ENCODE data around the gene HES7. TPM values are rescaled to one million over a fixed set of nuclear protein-coding genes. Genes with fewer than 3 reads are reported as not detected.
A peak's percentile ranks its signal among the peaks of the same experiment; 100 is the strongest.
"Not testable (repeated sequence)": the region's sequence is repeated elsewhere in the genome, so short reads cannot be mapped to it uniquely, and the experiment has no call there.

Gene HES7
- total and polyA plus RNA-seq, 4 donors = 0.19 to 1.6 (median 0.30) TPM; not detected in 1

DNA sequence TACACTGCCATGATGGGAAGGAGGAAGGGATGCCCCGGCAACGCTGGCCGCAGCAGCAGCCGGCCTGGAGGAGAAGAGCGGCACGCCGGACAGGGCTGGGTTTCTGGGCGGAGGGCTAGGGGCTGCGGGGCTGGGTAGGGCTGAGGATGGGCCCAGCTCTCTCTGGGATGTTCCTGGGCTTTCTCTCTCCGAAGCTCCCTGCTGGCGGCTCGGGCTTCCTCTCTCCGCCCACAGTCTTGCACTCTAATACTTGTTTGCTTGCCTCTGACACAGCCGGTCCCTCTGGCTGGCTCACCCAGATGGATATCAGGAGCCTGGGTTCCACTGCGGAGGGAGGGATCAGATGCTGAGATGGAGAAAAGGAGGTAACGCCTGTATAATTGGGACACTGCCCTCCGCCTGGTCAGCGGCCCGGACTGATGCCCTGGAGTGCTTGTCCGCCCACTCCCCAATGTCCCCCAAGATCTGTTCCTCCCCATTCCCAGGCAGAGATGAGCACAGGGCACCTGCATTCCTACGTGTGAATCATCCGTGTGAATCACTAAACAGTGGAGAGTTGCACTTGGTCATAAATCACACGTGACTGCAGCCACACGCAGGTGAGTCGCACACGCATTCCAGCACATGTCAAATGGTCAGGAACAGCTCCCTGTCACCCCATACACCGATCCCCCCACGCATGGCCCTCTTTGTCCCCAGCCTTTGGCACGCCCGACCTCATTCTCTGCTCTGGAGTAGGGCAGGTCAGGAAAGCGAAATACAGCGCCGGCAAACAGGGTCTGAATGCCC is 5.7 kb downstream of the HES7 start, which contains the start of gene ALOXE3:
Gene ALOXE3, minus strand, starts transcription at position 535 of the 789 bp plus-strand sequence. Its CDS starts 524 bp downstream, at position 11.
- Histone ChIP-seq H3K27me3 (ENCODE audit: control insufficient read depth in 1 of 2, insufficient read depth in 2 of 2, low read length in 1 of 2) (no peaks in the 10 kb centered on the region), H3K4me1 (ENCODE audit: control insufficient read depth in 1 of 2, insufficient read depth in 2 of 2, low read length in 2 of 2) (no peaks in the 10 kb centered on the region), H3K27ac (ENCODE audit: low read depth in 1 of 2, low read length in 2 of 2) (no peak within 1 kb of the TSS), H3K4me3 (ENCODE audit: low read length in 2 of 2) (peak within 1 kb of the TSS; percentile 20 to 39), H3K36me3 (ENCODE audit: control insufficient read depth in 1 of 2, insufficient read depth in 2 of 2, low read length in 1 of 2) (no peaks in the 10 kb centered on the region), H3K9me3 (ENCODE audit: control insufficient read depth, low read length) (no peaks in the 10 kb centered on the region)
- DNase-seq (peak in 1 of 2 donors; percentile 78), ATAC-seq (ENCODE audit: low FRiP score) (no peak)
- WGBS, 2 donors = 0 to 1% methylated on average over 32 to 33 of the region's 33 CpGs
- intact Hi-C loops (cut with DNase I) = loop anchor here (2.0 to 10.0 kb wide), 3 partner anchors 21 to 69 kb away; no protein-coding TSS in a partner anchor

DNA sequence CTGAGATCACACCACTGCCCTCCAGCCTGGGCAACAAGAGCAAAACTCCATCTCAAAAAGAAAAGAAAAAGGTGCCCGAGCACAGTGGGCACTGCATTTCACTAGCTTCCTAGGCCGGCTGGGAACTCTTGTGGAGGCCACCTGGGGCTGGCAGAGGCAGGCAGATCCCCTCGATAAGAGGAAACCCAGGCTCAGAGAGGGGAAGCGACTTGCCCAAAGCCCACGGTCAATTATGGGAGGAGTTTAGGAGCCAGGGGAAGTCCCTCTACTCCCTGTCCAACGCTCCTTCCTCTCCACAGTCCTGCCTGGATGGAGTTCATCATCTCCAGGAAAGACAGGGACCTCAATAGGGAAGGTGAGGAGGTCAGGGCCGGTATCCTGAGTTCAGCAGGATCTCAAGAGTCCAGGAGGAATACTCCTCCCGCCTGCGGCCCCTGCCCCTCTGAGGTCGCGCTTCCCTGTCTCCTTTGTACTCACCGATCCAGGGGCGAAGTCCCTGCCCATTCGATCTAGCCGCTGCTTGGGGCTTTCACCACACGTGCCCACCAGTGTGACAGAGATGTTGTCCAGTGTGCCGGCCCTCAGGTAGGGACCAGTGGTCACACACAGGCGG is 6.4 kb downstream of the HES7 start:
- ATAC-seq (ENCODE audit: low FRiP score) (no peak), DNase-seq (no peak)
- H3K9me3 ChIP-seq (ENCODE audit: control insufficient read depth, low read length) = no peaks in the 10 kb centered on the region
- H3K27me3 ChIP-seq (ENCODE audit: control insufficient read depth in 1 of 2, insufficient read depth in 2 of 2, low read length in 1 of 2) = no peaks in the 10 kb centered on the region
- intact Hi-C loops (cut with DNase I) = loop anchor here in 1 of 2 donors (10.0 kb wide), 1 partner anchor 53 kb away; no protein-coding TSS in a partner anchor
- no peak overlapping the region for H3K4me3 ChIP-seq (ENCODE audit: low read length in 2 of 2)
- H3K27ac ChIP-seq (ENCODE audit: low read depth in 1 of 2, low read length in 2 of 2) = no peak overlapping the region
- WGBS, 2 donors = 12 to 16% methylated on average over 18 of the region's 18 CpGs
- no peaks in the 10 kb centered on the region for H3K36me3 ChIP-seq (ENCODE audit: control insufficient read depth in 1 of 2, insufficient read depth in 2 of 2, low read length in 1 of 2)
- H3K4me1 ChIP-seq (ENCODE audit: control insufficient read depth in 1 of 2, insufficient read depth in 2 of 2, low read length in 2 of 2) = no peaks in the 10 kb centered on the region

DNA sequence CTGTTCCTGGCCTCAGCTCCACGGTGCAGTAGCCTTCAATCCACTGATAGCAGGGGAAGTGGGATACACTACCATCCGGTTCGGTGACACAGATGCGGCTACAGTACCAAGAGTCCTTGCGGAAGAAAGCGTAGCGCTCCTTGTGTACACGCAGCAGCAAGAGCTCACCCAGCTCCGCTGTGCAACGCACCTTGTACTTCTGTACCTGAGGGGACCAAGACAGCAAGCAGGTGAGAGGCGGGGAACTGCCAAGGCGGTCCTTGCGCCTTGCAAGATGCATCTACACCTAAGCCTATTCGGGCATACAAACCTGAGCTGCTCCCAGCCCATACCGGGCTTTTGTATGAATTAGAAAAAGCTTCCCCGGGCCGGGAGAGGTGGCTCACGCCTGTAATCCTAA is 7.1 kb downstream of the HES7 start:
- 56 to 66% methylated on average over 18 of the region's 18 CpGs for WGBS, 2 donors
- Histone ChIP-seq H3K4me3 (ENCODE audit: low read length in 2 of 2) (no peak overlapping the region), H3K9me3 (ENCODE audit: control insufficient read depth, low read length) (no peaks in the 10 kb centered on the region), H3K36me3 (ENCODE audit: control insufficient read depth in 1 of 2, insufficient read depth in 2 of 2, low read length in 1 of 2) (no peaks in the 10 kb centered on the region), H3K27me3 (ENCODE audit: control insufficient read depth in 1 of 2, insufficient read depth in 2 of 2, low read length in 1 of 2) (peaks cover 0 to 1% of the 10 kb centered on the region in 2 donors), H3K27ac (ENCODE audit: low read depth in 1 of 2, low read length in 2 of 2) (no peak overlapping the region), H3K4me1 (ENCODE audit: control insufficient read depth in 1 of 2, insufficient read depth in 2 of 2, low read length in 2 of 2) (no peaks in the 10 kb centered on the region)
- intact Hi-C loops (cut with DNase I) = loop anchor here in 1 of 2 donors (10.0 kb wide), 1 partner anchor 52 kb away; no protein-coding TSS in a partner anchor
- ATAC-seq (ENCODE audit: low FRiP score) (no peak), DNase-seq (no peak)

DNA sequence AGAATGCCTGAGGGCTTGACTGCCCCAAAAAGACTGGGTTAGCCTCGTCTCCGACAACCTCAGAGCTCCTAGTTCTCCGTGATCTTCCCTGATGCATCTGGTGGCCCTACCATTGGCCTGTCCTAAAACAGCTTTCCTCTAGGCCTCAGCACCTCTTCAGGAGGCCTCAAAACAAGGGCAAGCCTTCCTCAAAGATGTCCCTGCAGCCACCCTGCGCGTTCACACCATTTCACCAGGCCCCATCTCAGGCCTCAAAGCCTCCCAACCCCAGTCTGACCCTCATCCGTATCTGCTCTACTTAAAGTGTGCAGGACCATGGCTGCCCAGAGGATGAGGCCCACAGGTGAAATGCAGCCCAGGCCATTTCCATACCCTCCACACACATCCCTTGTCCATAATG is 13.0 kb downstream of the HES7 start:
- H3K9me3 ChIP-seq (ENCODE audit: control insufficient read depth, low read length) = no peaks in the 10 kb centered on the region
- intact Hi-C loops (cut with DNase I) = loop anchor here in 1 of 2 donors (10.0 kb wide), 1 partner anchor 46 kb away; no protein-coding TSS in a partner anchor
- DNase-seq = no peak
- no peak for ATAC-seq (ENCODE audit: low FRiP score)
- H3K27me3 ChIP-seq (ENCODE audit: control insufficient read depth in 1 of 2, insufficient read depth in 2 of 2, low read length in 1 of 2) = peaks cover 0 to 4% of the 10 kb centered on the region in 2 donors
- H3K27ac ChIP-seq (ENCODE audit: low read depth in 1 of 2, low read length in 2 of 2) = no peak overlapping the region
- H3K36me3 ChIP-seq (ENCODE audit: control insufficient read depth in 1 of 2, insufficient read depth in 2 of 2, low read length in 1 of 2) = no peaks in the 10 kb centered on the region
- no peaks in the 10 kb centered on the region for H3K4me1 ChIP-seq (ENCODE audit: control insufficient read depth in 1 of 2, insufficient read depth in 2 of 2, low read length in 2 of 2)
- WGBS, 2 donors = 97 to 98% methylated on average over 6 of the region's 6 CpGs
- H3K4me3 ChIP-seq (ENCODE audit: low read length in 2 of 2) = no peak overlapping the region

DNA sequence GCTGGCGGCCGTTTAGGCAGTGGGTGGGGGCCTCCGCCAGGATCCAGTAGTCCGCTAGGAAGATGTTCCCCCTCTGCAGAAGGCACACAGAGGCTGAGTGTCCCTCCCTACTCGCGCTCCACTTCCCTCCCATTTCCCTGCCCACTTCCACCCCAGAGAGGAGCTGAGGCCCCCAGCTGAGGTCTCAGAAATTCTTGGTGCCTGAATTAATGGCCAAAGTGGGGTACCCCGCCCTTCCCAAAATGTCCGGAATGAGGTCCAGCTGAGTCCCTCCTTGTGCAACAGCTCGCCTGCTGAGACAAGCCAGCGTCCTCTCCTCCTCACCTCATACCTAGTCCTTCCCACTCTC is 13.5 kb downstream of the HES7 start:
- no peak overlapping the region for H3K27ac ChIP-seq (ENCODE audit: low read depth in 1 of 2, low read length in 2 of 2)
- WGBS, 2 donors = 30 to 34% methylated on average over 10 of the region's 10 CpGs

DNA sequence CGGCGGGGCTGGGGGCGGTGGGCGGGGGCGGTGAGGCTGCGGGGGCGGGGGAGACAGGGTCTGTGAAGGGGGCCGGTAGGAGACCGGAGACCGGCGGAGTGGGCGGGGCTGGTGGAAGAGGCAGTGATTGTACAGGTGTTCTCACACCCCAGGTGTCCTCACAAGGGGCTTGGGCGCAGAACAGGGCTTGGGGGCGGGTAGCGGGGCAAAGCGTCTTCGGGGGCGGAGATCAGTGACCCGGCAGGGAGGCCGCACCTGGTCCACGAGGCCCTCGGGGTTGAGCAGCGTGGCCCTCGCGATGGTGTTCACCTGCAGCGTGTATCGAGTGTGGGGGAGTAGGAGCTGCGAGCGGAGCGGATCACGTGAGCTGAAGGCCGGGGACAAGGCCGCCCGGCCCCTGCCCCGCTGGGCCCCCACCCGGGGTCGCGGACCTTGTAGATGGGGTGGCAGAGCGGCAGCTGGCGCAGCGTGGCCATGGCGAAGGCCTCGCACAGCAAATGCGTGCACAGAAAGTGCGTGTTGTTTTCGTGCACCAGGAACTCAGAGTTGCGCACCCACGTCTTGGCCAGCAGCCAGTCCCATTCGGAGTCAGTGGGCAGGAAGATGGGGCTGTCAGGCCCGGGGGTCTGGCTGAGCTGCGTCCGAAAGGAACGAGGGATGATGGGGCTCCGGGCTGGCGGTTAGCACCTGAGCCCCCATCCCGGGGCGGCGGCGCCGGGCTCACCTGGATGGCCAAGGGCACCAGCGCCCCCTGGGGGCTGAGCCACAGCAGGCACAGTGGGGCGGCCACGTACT is 14.0 kb downstream of the HES7 start:
- 8 to 9% methylated on average over 58 to 63 of the region's 63 CpGs for WGBS, 2 donors
- no peak overlapping the region for H3K4me3 ChIP-seq (ENCODE audit: low read length in 2 of 2)
- H3K4me1 ChIP-seq (ENCODE audit: control insufficient read depth in 1 of 2, insufficient read depth in 2 of 2, low read length in 2 of 2) = no peaks in the 10 kb centered on the region
- H3K27me3 ChIP-seq (ENCODE audit: control insufficient read depth in 1 of 2, insufficient read depth in 2 of 2, low read length in 1 of 2) = peaks cover 0 to 4% of the 10 kb centered on the region in 2 donors
- no peaks in the 10 kb centered on the region for H3K9me3 ChIP-seq (ENCODE audit: control insufficient read depth, low read length)
- H3K36me3 ChIP-seq (ENCODE audit: control insufficient read depth in 1 of 2, insufficient read depth in 2 of 2, low read length in 1 of 2) = no peaks in the 10 kb centered on the region
- H3K27ac ChIP-seq (ENCODE audit: low read depth in 1 of 2, low read length in 2 of 2) = no peak overlapping the region
- intact Hi-C loops (cut with DNase I) = loop anchor here in 1 of 2 donors (10.0 kb wide), 1 partner anchor 45 kb away; no protein-coding TSS in a partner anchor
- peak; percentile 69 for ATAC-seq (ENCODE audit: low FRiP score)
- DNase-seq = peak; percentile 69 to 86

More for the DNA sequence above, 13.5 kb downstream of the HES7 start:
- no peak overlapping the region for H3K4me3 ChIP-seq (ENCODE audit: low read length in 2 of 2)
- H3K36me3 ChIP-seq (ENCODE audit: control insufficient read depth in 1 of 2, insufficient read depth in 2 of 2, low read length in 1 of 2) = no peaks in the 10 kb centered on the region
- H3K9me3 ChIP-seq (ENCODE audit: control insufficient read depth, low read length) = no peaks in the 10 kb centered on the region
- no peaks in the 10 kb centered on the region for H3K4me1 ChIP-seq (ENCODE audit: control insufficient read depth in 1 of 2, insufficient read depth in 2 of 2, low read length in 2 of 2)
- intact Hi-C loops (cut with DNase I) = loop anchor here in 1 of 2 donors (10.0 kb wide), 1 partner anchor 46 kb away; no protein-coding TSS in a partner anchor
- ATAC-seq (ENCODE audit: low FRiP score) = no peak
- H3K27me3 ChIP-seq (ENCODE audit: control insufficient read depth in 1 of 2, insufficient read depth in 2 of 2, low read length in 1 of 2) = peaks cover 0 to 4% of the 10 kb centered on the region in 2 donors
- no peak for DNase-seq

DNA sequence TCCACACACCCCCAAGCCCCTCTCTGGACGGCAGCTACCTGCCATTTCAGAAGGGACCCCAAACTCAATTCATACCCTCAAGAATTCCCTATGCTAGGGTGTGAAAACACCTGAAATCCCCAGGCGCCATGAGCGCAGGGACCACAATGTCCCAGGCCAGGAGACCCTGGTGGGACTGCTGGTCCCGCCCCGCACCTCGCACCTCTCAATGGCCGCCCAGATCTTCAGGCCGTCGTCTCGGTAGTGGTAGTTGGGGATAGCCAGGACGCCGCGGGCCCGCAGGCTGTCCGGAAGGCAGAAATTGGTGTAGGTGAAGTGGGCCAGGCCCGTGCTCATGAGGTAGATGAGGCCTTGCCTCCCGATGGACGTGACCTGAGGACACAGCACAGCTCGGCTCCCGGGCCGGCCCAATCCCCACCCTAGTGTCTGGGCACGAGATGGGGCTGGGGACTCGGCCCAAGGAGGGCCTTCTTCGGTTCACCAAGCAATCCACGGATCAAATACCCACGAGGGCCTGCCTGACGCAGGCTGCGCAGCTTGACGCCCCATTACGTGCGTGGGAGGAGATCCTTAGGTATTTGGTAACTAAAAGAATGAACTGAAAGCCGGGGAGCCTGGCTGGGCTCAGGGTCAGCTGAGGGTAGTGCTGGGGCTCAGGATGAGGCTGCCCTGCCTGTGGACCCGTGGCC is 14.8 kb downstream of the HES7 start:
- WGBS, 2 donors = 83 to 84% methylated on average over 33 of the region's 33 CpGs
- H3K27ac ChIP-seq (ENCODE audit: low read depth in 1 of 2, low read length in 2 of 2) = no peak overlapping the region
- no peaks in the 10 kb centered on the region for H3K4me1 ChIP-seq (ENCODE audit: control insufficient read depth in 1 of 2, insufficient read depth in 2 of 2, low read length in 2 of 2)
- intact Hi-C loops (cut with DNase I) = no loop called here
- H3K9me3 ChIP-seq (ENCODE audit: control insufficient read depth, low read length) = no peaks in the 10 kb centered on the region
- DNase-seq (no peak), ATAC-seq (ENCODE audit: low FRiP score) (peak; percentile 24)
- no peak overlapping the region for H3K4me3 ChIP-seq (ENCODE audit: low read length in 2 of 2)
- H3K27me3 ChIP-seq (ENCODE audit: control insufficient read depth in 1 of 2, insufficient read depth in 2 of 2, low read length in 1 of 2) = peaks cover 0 to 4% of the 10 kb centered on the region in 2 donors
- H3K36me3 ChIP-seq (ENCODE audit: control insufficient read depth in 1 of 2, insufficient read depth in 2 of 2, low read length in 1 of 2) = no peaks in the 10 kb centered on the region

DNA sequence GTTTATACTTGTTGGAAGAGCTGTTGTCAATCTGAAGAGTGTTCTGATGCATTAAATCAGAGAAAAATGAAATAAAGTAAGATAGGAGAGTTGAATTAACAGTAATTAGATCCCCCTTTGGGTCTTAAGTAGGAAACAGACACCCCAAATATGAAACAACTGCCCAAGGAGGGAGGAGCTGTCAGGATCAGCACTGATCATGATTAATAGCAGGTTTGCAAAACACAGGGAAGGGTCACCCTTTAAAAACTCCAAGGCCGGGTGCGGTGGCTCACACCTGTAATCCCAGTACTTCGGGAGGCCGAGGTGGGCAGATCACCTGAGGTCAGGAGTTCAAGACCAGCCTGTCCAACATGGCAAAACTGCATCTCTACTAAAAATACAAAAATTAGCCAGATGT is 16.9 kb downstream of the HES7 start:
- H3K9me3 ChIP-seq (ENCODE audit: control insufficient read depth, low read length); H3K4me1 ChIP-seq (ENCODE audit: control insufficient read depth in 1 of 2, insufficient read depth in 2 of 2, low read length in 2 of 2); DNase-seq; H3K4me3 ChIP-seq (ENCODE audit: low read length in 2 of 2); ATAC-seq (ENCODE audit: low FRiP score); H3K36me3 ChIP-seq (ENCODE audit: control insufficient read depth in 1 of 2, insufficient read depth in 2 of 2, low read length in 1 of 2); H3K27me3 ChIP-seq (ENCODE audit: control insufficient read depth in 1 of 2, insufficient read depth in 2 of 2, low read length in 1 of 2); H3K27ac ChIP-seq (ENCODE audit: low read depth in 1 of 2, low read length in 2 of 2); intact Hi-C loops (cut with DNase I): not testable (repeated sequence)
- WGBS, 2 donors = 89 to 93% methylated on average over 4 of the region's 4 CpGs
